GM12892 (cell line): ENCODE measurements around the gene ASIC2.

Experiments
- POLR2A ChIP-seq: IDR thresholded peaks from 2 replicates; pipeline ENCODE4 v1.6.1; 2011; ENCODE audit warnings: low read depth, low read length, control low read depth
- POLR2AphosphoS5 ChIP-seq: IDR thresholded peaks from 2 replicates; pipeline ENCODE4 v1.6.1; 2011; ENCODE audit warnings: low read depth, low read length, control low read depth
- TAF1 ChIP-seq: IDR thresholded peaks from 2 replicates; pipeline ENCODE4 v1.6.1; 2011; ENCODE audit warnings: low read depth, mild to moderate bottlenecking, control low read depth, low read length, borderline replicate concordance

- no peak for TF ChIP-seq POLR2A
- TF ChIP-seq POLR2AphosphoS5 = no peak
- no peak for TF ChIP-seq TAF1
These were observed 121.2 kb downstream of the ASIC2 start for GRCh38 chr17:33171931-33172330.
